Loucy (cell line): ENCODE measurements around the gene PRND.

Experiments used
- EZH2phosphoT487 ChIP-seq: fragments of 200-600 bp; IDR thresholded peaks from 2 replicates; pipeline ENCODE4 v1.6.1; 2018; ENCODE audit warnings: antibody characterized with exemption, mild to moderate bottlenecking, moderate library complexity, borderline replicate concordance
- TF ChIP-seq, protein P1 (sequence below): fragments of 200-600 bp; sonication (generic); conservative IDR thresholded peaks from 2 replicates; pipeline ENCODE4 v1.5.1; 2014; ENCODE audit warnings: mild to moderate bottlenecking, antibody characterized with exemption, low read length

DNA sequence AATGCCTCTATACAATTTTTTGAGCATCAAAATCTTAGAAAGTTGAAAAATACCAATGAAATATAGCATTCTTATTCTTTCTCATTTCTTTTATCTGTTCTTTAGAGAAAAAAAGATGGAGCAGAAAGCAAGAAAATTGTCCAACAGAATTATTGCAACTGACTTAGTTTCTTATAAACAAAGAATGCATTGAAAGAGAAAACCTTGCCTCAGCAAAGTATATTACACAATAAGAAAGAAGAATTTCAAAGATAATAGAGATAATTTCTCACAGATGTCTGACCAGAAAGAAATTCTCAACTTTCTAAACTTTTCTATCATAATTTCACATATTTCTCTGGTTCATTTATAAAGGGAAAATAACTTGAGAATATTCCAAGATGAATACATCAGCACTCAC is 47.0 kb upstream of the PRND start:
- TF ChIP-seq, protein P1, sequence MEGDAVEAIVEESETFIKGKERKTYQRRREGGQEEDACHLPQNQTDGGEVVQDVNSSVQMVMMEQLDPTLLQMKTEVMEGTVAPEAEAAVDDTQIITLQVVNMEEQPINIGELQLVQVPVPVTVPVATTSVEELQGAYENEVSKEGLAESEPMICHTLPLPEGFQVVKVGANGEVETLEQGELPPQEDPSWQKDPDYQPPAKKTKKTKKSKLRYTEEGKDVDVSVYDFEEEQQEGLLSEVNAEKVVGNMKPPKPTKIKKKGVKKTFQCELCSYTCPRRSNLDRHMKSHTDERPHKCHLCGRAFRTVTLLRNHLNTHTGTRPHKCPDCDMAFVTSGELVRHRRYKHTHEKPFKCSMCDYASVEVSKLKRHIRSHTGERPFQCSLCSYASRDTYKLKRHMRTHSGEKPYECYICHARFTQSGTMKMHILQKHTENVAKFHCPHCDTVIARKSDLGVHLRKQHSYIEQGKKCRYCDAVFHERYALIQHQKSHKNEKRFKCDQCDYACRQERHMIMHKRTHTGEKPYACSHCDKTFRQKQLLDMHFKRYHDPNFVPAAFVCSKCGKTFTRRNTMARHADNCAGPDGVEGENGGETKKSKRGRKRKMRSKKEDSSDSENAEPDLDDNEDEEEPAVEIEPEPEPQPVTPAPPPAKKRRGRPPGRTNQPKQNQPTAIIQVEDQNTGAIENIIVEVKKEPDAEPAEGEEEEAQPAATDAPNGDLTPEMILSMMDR = no peak
- TF ChIP-seq EZH2phosphoT487 = no peak
